HG02763 (cell line): ENCODE results near the gene LTF.
"Not testable (repeated sequence)": the region's sequence is repeated elsewhere in the genome, so short reads cannot be mapped to it uniquely, and the experiment has no call there.

ENCODE experiments used
- ATAC-seq: cut with Tn5 transposase; IDR thresholded peaks from one replicate; pipeline ENCODE4 v1.9.1; 2021; ENCODE audit warnings: mild to moderate bottlenecking, moderate library complexity; ENCODE audit not compliant: unreplicated experiment

Gene LTF

GRCh38 chr3:46416811-46417510 lies 47.7 kb downstream of the LTF start:
- no peak for ATAC-seq

GRCh38 chr3:46416125-46416810 lies 48.4 kb downstream of the LTF start:
- ATAC-seq, result no peak

- ATAC-seq, result no peak
These were observed 50.0 kb downstream of the LTF start for GRCh38 chr3:46414739-46415138.

- ATAC-seq, result no peak
These were observed 50.8 kb downstream of the LTF start for GRCh38 chr3:46413951-46414350.

- no peak for ATAC-seq
These were observed 51.9 kb downstream of the LTF start for GRCh38 chr3:46412786-46413298.

- ATAC-seq, result no peak
These were observed 53.4 kb downstream of the LTF start for GRCh38 chr3:46411271-46411670.

GRCh38 chr3:46410669-46411068 lies 54.0 kb downstream of the LTF start:
- ATAC-seq, result no peak

GRCh38 chr3:46409739-46410489 lies 54.8 kb downstream of the LTF start:
- no peak for ATAC-seq

- ATAC-seq, result no peak
These were observed 55.9 kb downstream of the LTF start for GRCh38 chr3:46408853-46409252.

GRCh38 chr3:46407970-46408369 lies 56.7 kb downstream of the LTF start:
- ATAC-seq, result no peak

GRCh38 chr3:46406788-46407611 lies 57.7 kb downstream of the LTF start, which contains the start of the genes CCR5AS and CCRL2:
CCR5AS (minus strand) TSS chr3:46407066.
CCRL2 (plus strand) TSS chr3:46407259; CDS start chr3:46408080, 821 bp downstream.
- no peak for ATAC-seq

GRCh38 chr3:46406443-46406787 lies 58.3 kb downstream of the LTF start:
- no peak for ATAC-seq

GRCh38 chr3:46405301-46406019 lies 59.2 kb downstream of the LTF start:
- no peak for ATAC-seq

GRCh38 chr3:46402902-46403301 lies 61.8 kb downstream of the LTF start:
- not testable (repeated sequence) for ATAC-seq

GRCh38 chr3:46401579-46401978 lies 63.1 kb downstream of the LTF start:
- no peak for ATAC-seq

- ATAC-seq, result no peak
These were observed 63.9 kb downstream of the LTF start for GRCh38 chr3:46400846-46401245.

GRCh38 chr3:46400000-46400734 lies 64.5 kb downstream of the LTF start:
- ATAC-seq, result no peak

- no peak for ATAC-seq
These were observed 65.1 kb downstream of the LTF start for GRCh38 chr3:46399557-46399956.

- no peak for ATAC-seq
These were observed 65.6 kb downstream of the LTF start for GRCh38 chr3:46399098-46399497.
